ENCODE measurements around the gene PNMA6A.
"Not testable (repeated sequence)": the region's sequence is repeated elsewhere in the genome, so short reads cannot be mapped to it uniquely, and the experiment has no call there.

PNMA6A gene

GRCh38 chrX:153071909-153072583 is at the start of gene PNMA6A:
Gene PNMA6A (plus strand): TSS chrX:153072454. CDS start chrX:153073063, 609 bp downstream.
- not testable (repeated sequence) for DNase-seq

- not testable (repeated sequence) for DNase-seq
These were observed 45.8 kb upstream of the PNMA6A start for GRCh38 chrX:153026501-153026900.

GRCh38 chrX:153028487-153028886 is 43.8 kb upstream of the PNMA6A start:
- not testable (repeated sequence) for DNase-seq

- no peak for DNase-seq
These were observed 43.1 kb upstream of the PNMA6A start for GRCh38 chrX:153029162-153029561.

GRCh38 chrX:153029875-153030274 is 42.4 kb upstream of the PNMA6A start:
- DNase-seq: no peak

GRCh38 chrX:153030801-153031200 is 41.5 kb upstream of the PNMA6A start:
- DNase-seq: no peak

GRCh38 chrX:153032397-153033118 is 39.7 kb upstream of the PNMA6A start:
- peak; percentile 15 for DNase-seq

GRCh38 chrX:153049093-153049492 is 23.2 kb upstream of the PNMA6A start:
- no peak for DNase-seq

GRCh38 chrX:153052534-153052933 is 19.7 kb upstream of the PNMA6A start:
- DNase-seq: no peak

GRCh38 chrX:153055871-153056749 is 16.1 kb upstream of the PNMA6A start, which contains the start of gene PNMA3:
Gene PNMA3 (plus strand): TSS chrX:153056470. CDS start chrX:153057056, 586 bp downstream.
- DNase-seq: no peak

GRCh38 chrX:153057281-153057680 is 15.0 kb upstream of the PNMA6A start:
- no peak for DNase-seq

GRCh38 chrX:153059191-153060094 is 12.8 kb upstream of the PNMA6A start:
- no peak for DNase-seq

- DNase-seq: no peak
These were observed 12.2 kb upstream of the PNMA6A start for GRCh38 chrX:153060095-153060445.

- no peak for DNase-seq
These were observed 10.5 kb upstream of the PNMA6A start for GRCh38 chrX:153061732-153062131.

- no peak for DNase-seq
These were observed 8.9 kb upstream of the PNMA6A start for GRCh38 chrX:153063315-153063714.

GRCh38 chrX:153064061-153064460 is 8.2 kb upstream of the PNMA6A start:
- no peak for DNase-seq

GRCh38 chrX:153065389-153065788 is 6.9 kb upstream of the PNMA6A start:
- DNase-seq: no peak

GRCh38 chrX:153066402-153066801 is 5.9 kb upstream of the PNMA6A start:
- DNase-seq: not testable (repeated sequence)

GRCh38 chrX:153073331-153073730 is 1.1 kb downstream of the PNMA6A start:
- not testable (repeated sequence) for DNase-seq

GRCh38 chrX:153074262-153074899 is 2.1 kb downstream of the PNMA6A start:
- no peak for DNase-seq

GRCh38 chrX:153074935-153075334 is 2.7 kb downstream of the PNMA6A start:
- no peak for DNase-seq

- no peak for DNase-seq
These were observed 3.1 kb downstream of the PNMA6A start for GRCh38 chrX:153075366-153075765.

Measured in NCI-H1436 (cell line).